MM.1S (cell line): Measurements from ENCODE around the gene MCM9.

ENCODE experiments used
- DNase-seq: peaks from one replicate; pipeline ENCODE4 v3.0.0-alpha.2; 2015
- H2AFZ ChIP-seq: fragments of 300-600 bp; sonication (generic); 2 replicates; pipeline ENCODE4 v1.6.0; 2016; ENCODE audit warnings: antibody characterized with exemption, low read length
- H3F3A ChIP-seq: fragments of 300-600 bp; sonication (generic); 2 replicates; pipeline ENCODE4 v1.6.1; 2016; ENCODE audit warnings: mild to moderate bottlenecking, antibody characterized with exemption, low read length, moderate library complexity, mixed read lengths; ENCODE audit not compliant: insufficient read depth
- H3K27ac ChIP-seq: fragments of 300-600 bp; sonication (generic); 2 replicates; pipeline ENCODE4 v1.5.1; 2016; ENCODE audit warnings: mild to moderate bottlenecking, low read length
- H3K27me3 ChIP-seq: fragments of 300-600 bp; sonication (generic); replicated peaks from 2 replicates; pipeline ENCODE4 v1.6.0; 2016; ENCODE audit warnings: low read length; ENCODE audit not compliant: insufficient read depth
- H3K36me3 ChIP-seq: fragments of 300-600 bp; sonication (generic); replicated peaks from 2 replicates; pipeline ENCODE4 v1.6.1; 2016; ENCODE audit warnings: mild to moderate bottlenecking, low read length, mixed read lengths; ENCODE audit not compliant: insufficient read depth
- H3K4me1 ChIP-seq: fragments of 300-600 bp; sonication (generic); 2 replicates; pipeline ENCODE4 v1.6.1; 2016; ENCODE audit warnings: low read length, mixed read lengths
- H3K4me2 ChIP-seq: fragments of 300-600 bp; sonication (generic); 2 replicates; pipeline ENCODE4 v1.6.0; 2016; ENCODE audit warnings: low read depth, low read length
- H3K4me3 ChIP-seq: fragments of 300-600 bp; sonication (generic); 2 replicates; pipeline ENCODE4 v1.5.1; 2016; ENCODE audit warnings: low read length, mixed read lengths
- H3K79me2 ChIP-seq: fragments of 300-600 bp; sonication (generic); 2 replicates; pipeline ENCODE4 v1.6.1; 2016; ENCODE audit warnings: mixed run types, low read length, mixed read lengths
- H3K9ac ChIP-seq: fragments of 300-600 bp; sonication (generic); 2 replicates; pipeline ENCODE4 v1.6.1; 2016; ENCODE audit warnings: low read length, mixed read lengths
- H3K9me2 ChIP-seq: fragments of 300-600 bp; sonication (generic); replicated peaks from 2 replicates; pipeline ENCODE4 v1.6.1; 2016; ENCODE audit warnings: mild to moderate bottlenecking, low read length, mixed read lengths; ENCODE audit not compliant: insufficient read depth
- H3K9me3 ChIP-seq: fragments of 300-600 bp; sonication (generic); replicated peaks from 2 replicates; pipeline ENCODE4 v1.6.1; 2016; ENCODE audit warnings: mild to moderate bottlenecking, low read length, mixed read lengths; ENCODE audit not compliant: insufficient read depth
- H4K20me1 ChIP-seq: fragments of 300-600 bp; sonication (generic); 2 replicates; pipeline ENCODE4 v1.6.1; 2016; ENCODE audit warnings: mild to moderate bottlenecking, low read length, moderate library complexity, mixed read lengths; ENCODE audit not compliant: insufficient read depth
- EZH2 ChIP-seq: fragments of 300-600 bp; sonication (generic); optimal IDR thresholded peaks from 2 replicates; pipeline ENCODE3; 2017; ENCODE audit warnings: low read depth, mild to moderate bottlenecking, antibody characterized with exemption, low read length, mixed read lengths
- EZH2phosphoT487 ChIP-seq: fragments of 300-600 bp; sonication (generic); IDR thresholded peaks from 2 replicates; pipeline ENCODE4 v1.6.1; 2018; ENCODE audit warnings: antibody characterized with exemption, low read length
- TF ChIP-seq, protein P1 (sequence below): fragments of 300-600 bp; sonication (generic); IDR thresholded peaks from 2 replicates; pipeline ENCODE4 v1.5.1; 2016; ENCODE audit warnings: antibody characterized with exemption, low read length, mixed read lengths

Gene MCM9

DNA sequence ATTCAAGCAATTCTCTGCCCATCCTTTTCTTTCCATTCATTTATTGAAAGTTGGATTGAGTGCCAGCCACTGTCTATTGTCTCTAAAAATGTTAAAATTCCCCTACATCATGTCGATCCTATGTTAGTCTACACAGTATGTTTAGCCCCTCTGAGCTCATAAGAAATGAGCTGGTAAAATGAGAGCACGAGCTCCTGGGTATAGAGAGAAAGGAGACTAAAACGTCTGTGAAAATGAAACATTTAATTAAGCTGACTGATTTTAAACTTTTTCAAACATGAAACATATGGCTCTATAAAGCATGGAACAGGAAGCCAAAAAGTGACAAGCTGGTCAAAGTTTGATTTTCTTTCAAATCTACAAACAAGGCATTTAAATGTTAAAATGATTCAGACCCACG is 145.0 kb downstream of the MCM9 start:
- peaks cover 15% of the 10 kb centered on the region for H3K4me1 ChIP-seq
- no peak overlapping the region for H2AFZ ChIP-seq
- H3K36me3 ChIP-seq, result no peaks in the 10 kb centered on the region
- no peak overlapping the region for H3K4me2 ChIP-seq
- no peaks in the 10 kb centered on the region for H3K27me3 ChIP-seq
- H4K20me1 ChIP-seq, result no peaks in the 10 kb centered on the region
- no peaks in the 10 kb centered on the region for H3K9me2 ChIP-seq
- no peak for TF ChIP-seq EZH2
- TF ChIP-seq EZH2phosphoT487, result no peak
- TF ChIP-seq, protein P1, sequence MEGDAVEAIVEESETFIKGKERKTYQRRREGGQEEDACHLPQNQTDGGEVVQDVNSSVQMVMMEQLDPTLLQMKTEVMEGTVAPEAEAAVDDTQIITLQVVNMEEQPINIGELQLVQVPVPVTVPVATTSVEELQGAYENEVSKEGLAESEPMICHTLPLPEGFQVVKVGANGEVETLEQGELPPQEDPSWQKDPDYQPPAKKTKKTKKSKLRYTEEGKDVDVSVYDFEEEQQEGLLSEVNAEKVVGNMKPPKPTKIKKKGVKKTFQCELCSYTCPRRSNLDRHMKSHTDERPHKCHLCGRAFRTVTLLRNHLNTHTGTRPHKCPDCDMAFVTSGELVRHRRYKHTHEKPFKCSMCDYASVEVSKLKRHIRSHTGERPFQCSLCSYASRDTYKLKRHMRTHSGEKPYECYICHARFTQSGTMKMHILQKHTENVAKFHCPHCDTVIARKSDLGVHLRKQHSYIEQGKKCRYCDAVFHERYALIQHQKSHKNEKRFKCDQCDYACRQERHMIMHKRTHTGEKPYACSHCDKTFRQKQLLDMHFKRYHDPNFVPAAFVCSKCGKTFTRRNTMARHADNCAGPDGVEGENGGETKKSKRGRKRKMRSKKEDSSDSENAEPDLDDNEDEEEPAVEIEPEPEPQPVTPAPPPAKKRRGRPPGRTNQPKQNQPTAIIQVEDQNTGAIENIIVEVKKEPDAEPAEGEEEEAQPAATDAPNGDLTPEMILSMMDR, result no peak
- H3K9ac ChIP-seq, result no peak overlapping the region
- no peaks in the 10 kb centered on the region for H3K9me3 ChIP-seq
- H3K27ac ChIP-seq, result no peak overlapping the region
- no peak for DNase-seq
- peaks cover 7% of the 10 kb centered on the region for H3F3A ChIP-seq
- no peak overlapping the region for H3K4me3 ChIP-seq
- no peaks in the 10 kb centered on the region for H3K79me2 ChIP-seq

DNA sequence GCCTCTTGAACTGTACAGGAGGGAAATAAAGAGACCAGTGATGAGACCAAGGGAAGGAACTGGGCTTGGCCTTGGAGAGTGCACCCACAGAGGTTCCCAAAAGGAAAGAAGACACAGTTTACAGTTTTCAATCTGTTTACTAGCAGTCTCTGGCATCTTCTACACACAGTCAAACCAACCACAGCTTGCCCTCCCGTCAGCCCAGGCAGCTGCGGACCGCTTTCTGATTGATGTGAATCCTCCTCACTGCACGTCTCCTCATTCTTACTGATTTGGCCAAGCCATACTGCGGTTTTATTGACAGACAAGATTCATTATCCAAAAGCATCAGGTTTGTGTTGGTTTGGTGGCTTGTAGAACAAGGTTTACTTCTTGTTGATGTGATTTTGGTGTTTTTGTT is 145.5 kb downstream of the MCM9 start:
- Histone ChIP-seq H3F3A (peaks cover 7% of the 10 kb centered on the region), H3K4me2 (0 out of 2 replicates have a peak overlapping the region, but pooled peaks have one; percentile 62), H3K4me1 (peaks cover 15% of the 10 kb centered on the region), H3K27me3 (no peaks in the 10 kb centered on the region), H3K9me2 (no peaks in the 10 kb centered on the region), H3K36me3 (no peaks in the 10 kb centered on the region), H3K9ac (no peak overlapping the region), H4K20me1 (no peaks in the 10 kb centered on the region), H3K27ac (no peak overlapping the region), H3K4me3 (no peak overlapping the region), H3K79me2 (no peaks in the 10 kb centered on the region), H3K9me3 (no peaks in the 10 kb centered on the region), H2AFZ (no peak overlapping the region)
- TF ChIP-seq EZH2 (no peak), EZH2phosphoT487 (no peak)
- TF ChIP-seq, protein P1, result no peak
- DNase-seq, result no peak

DNA sequence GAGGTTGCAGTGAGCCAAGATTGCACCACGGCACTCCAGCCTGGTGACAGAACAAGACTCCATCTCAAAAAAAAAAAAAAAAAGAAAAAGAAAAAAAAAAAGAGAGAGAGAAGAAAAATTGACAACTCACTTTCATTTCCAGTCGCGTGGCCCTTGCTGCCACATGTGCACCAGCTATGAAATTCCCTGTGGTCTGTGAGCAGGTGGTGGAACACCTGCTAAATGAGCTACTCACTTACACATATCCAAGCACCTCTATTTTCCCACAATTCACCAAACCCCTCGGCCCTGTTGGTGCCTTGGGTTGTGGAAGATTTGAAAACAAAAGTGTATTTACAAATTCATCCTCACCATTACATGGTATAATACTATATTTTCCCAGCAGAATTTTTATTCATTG is 146.3 kb downstream of the MCM9 start:
- Histone ChIP-seq H3K4me3 (no peak overlapping the region), H3K9ac (no peak overlapping the region)
- peak; percentile 67 for DNase-seq

More for the DNA sequence above, 146.3 kb downstream of the MCM9 start:
- Histone ChIP-seq H3F3A (peaks cover 7% of the 10 kb centered on the region), H3K27ac (no peak overlapping the region), H3K79me2 (no peaks in the 10 kb centered on the region), H3K27me3 (no peaks in the 10 kb centered on the region), H2AFZ (no peak overlapping the region), H3K4me1 (peaks cover 15% of the 10 kb centered on the region), H4K20me1 (no peaks in the 10 kb centered on the region), H3K4me2 (peak overlapping the region; percentile 62), H3K36me3 (no peaks in the 10 kb centered on the region), H3K9me3 (no peaks in the 10 kb centered on the region), H3K9me2 (no peaks in the 10 kb centered on the region)
- TF ChIP-seq, protein P1, result no peak
- no peak for TF ChIP-seq EZH2phosphoT487
- TF ChIP-seq EZH2, result no peak
